GM21526 (cell line): ENCODE data around the gene SEMA5B.

Experiments
- ATAC-seq: cut with Tn5 transposase; IDR thresholded peaks from one replicate; pipeline ENCODE4 v1.9.1; 2021; ENCODE audit warnings: moderate library complexity; ENCODE audit not compliant: unreplicated experiment, low FRiP score

Gene SEMA5B

GRCh38 chr3:122873741-122874515, 153.6 kb downstream of the SEMA5B start:
- no peak for ATAC-seq

- ATAC-seq: no peak
Measured at GRCh38 chr3:122868322-122868721, 159.2 kb downstream of the SEMA5B start.

- ATAC-seq: no peak
Measured at GRCh38 chr3:122864498-122864897, 163.1 kb downstream of the SEMA5B start.

GRCh38 chr3:122862381-122862780, 165.2 kb downstream of the SEMA5B start:
- ATAC-seq: no peak
